WTC11 (cell line): ENCODE results near the gene CFL1. TPM values are rescaled to one million over a fixed set of nuclear protein-coding genes. Genes with fewer than 3 reads are reported as not detected.

Experiments
- ATAC-seq: fragments of 200-7000 bp; cut with Tn5 transposase; 2 replicates; pipeline ENCODE4 v1.10.0; 2021; ENCODE audit warnings: mild to moderate bottlenecking, moderate library complexity
- CTCF ChIA-PET: fragments of 300-600 bp; sonication (Branson Sonifier 250); formaldehyde crosslinking; loops from one replicate; lab custom pipeline; 2021; ENCODE audit warnings: antibody characterized with exemption; lab: Charles Lee
- POLR2A ChIA-PET: fragments of 350-600 bp; sonication (Branson Sonifier 250); formaldehyde crosslinking; loops from one replicate; lab custom pipeline; 2021; ENCODE audit warnings: antibody characterized with exemption; lab: Charles Lee
- DNase-seq: peaks from one replicate; pipeline ENCODE4 v3.0.0; 2021; ENCODE audit warnings: low spot score
- H3K27ac Mint-ChIP-seq: 2 replicates; pipeline ENCODE4 v1.8.0; 2021; ENCODE audit warnings: mixed read lengths
- H3K27me3 Mint-ChIP-seq: 2 replicates; pipeline ENCODE4 v1.8.0; 2021; ENCODE audit warnings: low read depth, mild to moderate bottlenecking, moderate library complexity, mixed read lengths
- H3K36me3 Mint-ChIP-seq: 2 replicates; pipeline ENCODE4 v1.8.0; 2021; ENCODE audit warnings: mixed read lengths
- H3K4me1 Mint-ChIP-seq: 2 replicates; pipeline ENCODE4 v1.8.0; 2022; ENCODE audit warnings: mixed read lengths
- H3K4me3 Mint-ChIP-seq: 2 replicates; pipeline ENCODE4 v1.8.0; 2021; ENCODE audit warnings: mild to moderate bottlenecking, moderate library complexity, mixed read lengths
- H3K9me3 Mint-ChIP-seq: 2 replicates; pipeline ENCODE4 v1.8.0; 2021; ENCODE audit warnings: mixed read lengths
- ATF1 ChIP-seq: sonication (generic); formaldehyde crosslinking; IDR thresholded peaks from 2 replicates; pipeline ENCODE4 v1.8.1; 2023; ENCODE audit warnings: mild to moderate bottlenecking, moderate library complexity, missing genetic modification reagents
- ELF4 ChIP-seq: sonication (generic); formaldehyde crosslinking; IDR thresholded peaks from 2 replicates; pipeline ENCODE4 v1.8.1; 2022; ENCODE audit warnings: low read depth, mild to moderate bottlenecking, moderate library complexity, missing genetic modification reagents
- EMX1 ChIP-seq: fragments of 250-450 bp; sonication (Bioruptor Pico); IDR thresholded peaks from 2 replicates; pipeline ENCODE4 v1.8.0; 2021; ENCODE audit warnings: mild to moderate bottlenecking
- FOXJ3 ChIP-seq: sonication (generic); formaldehyde crosslinking; IDR thresholded peaks from 2 replicates; pipeline ENCODE4 v1.9.0; 2021; ENCODE audit warnings: missing genetic modification reagents, mild to moderate bottlenecking, borderline replicate concordance
- GRHL2 ChIP-seq: fragments of 250-450 bp; sonication (Bioruptor Pico); IDR thresholded peaks from 2 replicates; pipeline ENCODE4 v1.8.0; 2022; ENCODE audit warnings: mild to moderate bottlenecking, moderate library complexity; ENCODE audit not compliant: insufficient replicate concordance, severe bottlenecking
- GTF2I ChIP-seq: fragments of 250-450 bp; sonication (Bioruptor Pico); conservative IDR thresholded peaks from 2 replicates; pipeline ENCODE4 v1.4.0; 2021; ENCODE audit warnings: mild to moderate bottlenecking
- JUN ChIP-seq: sonication (generic); formaldehyde crosslinking; IDR thresholded peaks from 2 replicates; pipeline ENCODE4 v1.8.0; 2023; ENCODE audit warnings: mild to moderate bottlenecking, missing genetic modification reagents
- NFATC4 ChIP-seq: fragments of 250-450 bp; sonication (Bioruptor Pico); IDR thresholded peaks from 2 replicates; pipeline ENCODE4 v1.9.0; 2021; ENCODE audit warnings: mild to moderate bottlenecking
- OVOL2 ChIP-seq: fragments of 250-450 bp; sonication (Bioruptor Pico); IDR thresholded peaks from 2 replicates; pipeline ENCODE4 v1.9.0; 2021; ENCODE audit warnings: mild to moderate bottlenecking, borderline replicate concordance
- TCF7 ChIP-seq: sonication (generic); formaldehyde crosslinking; IDR thresholded peaks from 2 replicates; pipeline ENCODE4 v1.8.0; 2022; ENCODE audit warnings: mild to moderate bottlenecking, low read depth, missing genetic modification reagents, moderate library complexity
- TEAD4 ChIP-seq: sonication (generic); formaldehyde crosslinking; IDR thresholded peaks from 2 replicates; pipeline ENCODE4 v1.8.0; 2022; ENCODE audit warnings: mild to moderate bottlenecking, missing genetic modification reagents
- ZNF232 ChIP-seq: sonication (generic); formaldehyde crosslinking; IDR thresholded peaks from 2 replicates; pipeline ENCODE4 v1.8.0; 2022; ENCODE audit warnings: mild to moderate bottlenecking, missing genetic modification reagents
- ZNF671 ChIP-seq: fragments of 250-450 bp; sonication (Bioruptor Pico); IDR thresholded peaks from 2 replicates; pipeline ENCODE4 v1.8.0; 2021; ENCODE audit warnings: mild to moderate bottlenecking
- total RNA-seq: library from RNA; stranded (reverse); gene quantifications from 3 replicates; pipeline ENCODE4 v1.2.3, GENCODE V29; 2021
- TF ChIP-seq, protein P1 (sequence below): sonication (generic); formaldehyde crosslinking; IDR thresholded peaks from 2 replicates; pipeline ENCODE4 v1.8.1; 2022; ENCODE audit warnings: low read depth, mild to moderate bottlenecking, moderate library complexity, missing genetic modification reagents, borderline replicate concordance
- TF ChIP-seq, protein P2 (sequence below): fragments of 250-450 bp; sonication (Bioruptor Pico); conservative IDR thresholded peaks from 2 replicates; pipeline ENCODE4 v1.9.0; 2021; ENCODE audit warnings: mild to moderate bottlenecking
- TF ChIP-seq, protein P3 (sequence below): sonication (generic); formaldehyde crosslinking; IDR thresholded peaks from 2 replicates; pipeline ENCODE4 v1.8.0; 2022; ENCODE audit warnings: mild to moderate bottlenecking, missing genetic modification reagents
- TF ChIP-seq, protein P4 (sequence below): sonication (generic); formaldehyde crosslinking; IDR thresholded peaks from 2 replicates; pipeline ENCODE4 v1.8.1; 2023; ENCODE audit warnings: mild to moderate bottlenecking, moderate library complexity, missing genetic modification reagents
- TF ChIP-seq, protein P5 (sequence below): fragments of 250-450 bp; sonication (Bioruptor Pico); IDR thresholded peaks from 2 replicates; pipeline ENCODE4 v1.9.0; 2021; ENCODE audit warnings: moderate library complexity, mild to moderate bottlenecking, inconsistent platforms, borderline replicate concordance
- TF ChIP-seq, protein P6 (sequence below): sonication (generic); formaldehyde crosslinking; IDR thresholded peaks from 2 replicates; pipeline ENCODE4 v1.8.0; 2023; ENCODE audit warnings: missing genetic modification reagents, mild to moderate bottlenecking, borderline replicate concordance

CFL1 gene
- total RNA-seq, 1 experiment from 2014 or later, result 1,073 TPM

DNA sequence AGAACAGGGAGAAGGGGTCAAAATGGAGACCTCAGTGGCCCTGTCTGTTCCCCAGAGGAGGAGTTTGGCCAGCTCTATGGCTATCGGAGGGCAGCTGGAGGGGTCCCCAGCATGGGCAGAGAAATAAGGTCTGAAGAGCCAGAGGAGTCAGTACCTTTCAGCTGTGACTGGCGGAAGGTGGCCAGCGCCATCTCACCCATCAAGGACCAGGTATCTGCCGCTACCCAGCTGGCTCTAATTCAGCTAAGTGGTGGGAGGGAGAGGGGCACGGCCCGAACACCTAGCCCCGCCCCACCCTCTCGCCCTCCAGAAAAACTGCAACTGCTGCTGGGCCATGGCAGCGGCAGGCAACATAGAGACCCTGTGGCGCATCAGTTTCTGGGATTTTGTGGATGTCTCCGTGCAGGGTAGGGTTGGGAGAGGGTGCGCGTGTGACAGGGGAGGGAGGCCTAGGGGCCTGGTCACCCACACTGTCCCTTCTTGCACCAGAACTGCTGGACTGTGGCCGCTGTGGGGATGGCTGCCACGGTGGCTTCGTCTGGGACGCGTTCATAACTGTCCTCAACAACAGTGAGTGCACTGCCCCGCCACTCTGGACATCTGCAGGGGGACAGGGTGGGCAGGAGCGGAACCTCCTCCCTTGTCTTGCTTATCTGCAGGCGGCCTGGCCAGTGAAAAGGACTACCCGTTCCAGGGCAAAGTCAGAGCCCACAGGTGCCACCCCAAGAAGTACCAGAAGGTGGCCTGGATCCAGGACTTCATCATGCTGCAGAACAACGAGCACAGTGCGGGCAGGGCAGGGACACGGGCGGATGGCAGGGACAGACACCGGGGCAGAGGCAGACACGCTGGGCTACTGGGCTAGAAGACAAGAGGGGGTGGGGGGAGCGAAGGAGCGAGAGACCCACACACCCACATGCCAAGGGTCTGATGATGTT lies 24.4 kb upstream of the CFL1 start:
- H3K9me3 Mint-ChIP-seq, result no peaks in the 10 kb centered on the region
- H3K4me3 Mint-ChIP-seq, result no peak overlapping the region
- TF ChIP-seq, protein P1, sequence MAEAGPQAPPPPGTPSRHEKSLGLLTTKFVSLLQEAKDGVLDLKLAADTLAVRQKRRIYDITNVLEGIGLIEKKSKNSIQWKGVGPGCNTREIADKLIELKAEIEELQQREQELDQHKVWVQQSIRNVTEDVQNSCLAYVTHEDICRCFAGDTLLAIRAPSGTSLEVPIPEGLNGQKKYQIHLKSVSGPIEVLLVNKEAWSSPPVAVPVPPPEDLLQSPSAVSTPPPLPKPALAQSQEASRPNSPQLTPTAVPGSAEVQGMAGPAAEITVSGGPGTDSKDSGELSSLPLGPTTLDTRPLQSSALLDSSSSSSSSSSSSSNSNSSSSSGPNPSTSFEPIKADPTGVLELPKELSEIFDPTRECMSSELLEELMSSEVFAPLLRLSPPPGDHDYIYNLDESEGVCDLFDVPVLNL (CRISPR knock-in tag), result no peak
- no peak for TF ChIP-seq JUN (CRISPR knock-in tag)
- no peak for TF ChIP-seq ELF4 (CRISPR knock-in tag)
- TF ChIP-seq ZNF232 (CRISPR knock-in tag), result no peak
- TF ChIP-seq OVOL2 (CRISPR knock-in tag), result no peak
- no peak for TF ChIP-seq FOXJ3
- TF ChIP-seq, protein P2, sequence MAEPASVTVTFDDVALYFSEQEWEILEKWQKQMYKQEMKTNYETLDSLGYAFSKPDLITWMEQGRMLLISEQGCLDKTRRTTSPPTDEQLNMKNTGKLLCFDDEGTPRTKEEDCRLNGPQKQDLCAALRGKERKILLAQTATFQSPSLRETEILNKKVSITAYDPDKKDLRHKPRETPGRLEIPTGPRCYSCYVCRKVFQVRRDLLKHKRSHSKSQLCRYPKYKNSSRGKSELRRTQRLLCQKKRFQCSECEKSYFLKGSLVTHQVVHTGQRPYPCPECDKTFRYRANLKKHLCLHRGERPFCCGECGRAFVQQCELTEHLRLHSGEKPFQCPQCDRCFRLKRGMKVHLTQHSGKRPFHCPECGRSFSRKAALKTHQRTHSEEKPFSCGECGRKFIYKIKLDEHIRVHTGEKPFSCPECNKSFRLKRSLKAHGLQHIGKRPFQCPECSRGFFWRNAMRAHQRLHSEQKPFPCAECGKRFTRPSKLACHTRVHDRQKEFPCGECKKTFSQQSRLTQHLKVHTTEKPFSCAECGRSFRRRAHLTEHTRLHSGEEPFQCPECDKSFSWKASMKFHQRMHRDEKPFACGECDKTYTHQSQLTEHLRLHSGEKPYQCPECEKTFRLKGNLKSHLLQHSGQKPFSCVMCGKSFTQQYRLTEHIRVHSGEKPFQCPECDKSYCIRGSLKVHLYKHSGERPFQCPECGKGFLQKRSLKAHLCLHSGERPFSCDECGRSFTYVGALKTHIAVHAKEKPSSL, result no peak
- TF ChIP-seq GTF2I, result no peak
- no peak overlapping the region for H3K27ac Mint-ChIP-seq
- ChIA-PET POLR2A (no interaction called here), CTCF (interaction anchor here (0.7 to 2.7 kb wide), 2 partner anchors 23 to 106 kb away, joined by 3 to 12 read pairs; partner anchors contain the start of gene MUS81)
- peaks cover 10% of the 10 kb centered on the region for H3K4me1 Mint-ChIP-seq
- DNase-seq (no peak), ATAC-seq (no peak)
- peaks cover 3% of the 10 kb centered on the region; the same call in 1 of the 2 replicates for H3K27me3 Mint-ChIP-seq
- peaks cover 38% of the 10 kb centered on the region for H3K36me3 Mint-ChIP-seq

DNA sequence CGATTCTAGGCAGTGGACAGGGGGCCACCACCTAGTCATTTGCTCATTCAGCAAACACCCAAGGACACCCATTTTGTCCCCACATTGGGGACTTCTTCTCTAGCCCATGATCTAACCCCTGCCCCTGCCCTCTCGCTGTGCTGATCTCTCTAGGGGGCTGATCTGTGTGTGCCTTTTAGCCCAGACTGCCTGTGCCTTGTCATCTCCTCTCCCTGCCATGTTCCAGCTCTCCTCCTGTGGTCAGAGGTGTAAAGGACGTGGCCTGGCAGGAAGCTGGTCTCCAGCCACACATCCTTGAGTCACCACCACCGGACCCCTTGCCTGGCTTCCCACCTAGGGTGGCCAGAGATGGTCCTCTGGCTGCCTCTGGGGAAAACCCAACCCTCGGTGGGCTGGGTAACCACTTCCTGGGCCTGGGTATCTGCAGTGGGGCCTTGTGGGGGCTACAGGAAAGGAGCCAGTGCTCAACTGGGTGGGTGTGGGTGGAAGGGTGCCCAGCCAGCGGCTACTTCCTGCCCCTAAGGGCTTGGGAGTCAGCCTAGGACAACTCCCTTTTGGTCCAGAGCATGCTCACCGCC lies 23.0 kb upstream of the CFL1 start:
- H3K36me3 Mint-ChIP-seq, result peaks cover 30% of the 10 kb centered on the region
- no peak overlapping the region for H3K4me3 Mint-ChIP-seq
- no peak for DNase-seq
- TF ChIP-seq, protein P3, sequence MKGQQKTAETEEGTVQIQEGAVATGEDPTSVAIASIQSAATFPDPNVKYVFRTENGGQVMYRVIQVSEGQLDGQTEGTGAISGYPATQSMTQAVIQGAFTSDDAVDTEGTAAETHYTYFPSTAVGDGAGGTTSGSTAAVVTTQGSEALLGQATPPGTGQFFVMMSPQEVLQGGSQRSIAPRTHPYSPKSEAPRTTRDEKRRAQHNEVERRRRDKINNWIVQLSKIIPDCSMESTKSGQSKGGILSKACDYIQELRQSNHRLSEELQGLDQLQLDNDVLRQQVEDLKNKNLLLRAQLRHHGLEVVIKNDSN (CRISPR knock-in tag), result no peak
- TF ChIP-seq, protein P1 (CRISPR knock-in tag), result no peak
- TF ChIP-seq TEAD4 (CRISPR knock-in tag) (no peak), EMX1 (CRISPR knock-in tag) (no peak), ATF1 (CRISPR knock-in tag) (no peak), GRHL2 (CRISPR knock-in tag) (no peak), TCF7 (CRISPR knock-in tag) (no peak), ZNF671 (CRISPR knock-in tag) (no peak), NFATC4 (CRISPR knock-in tag) (no peak)
- TF ChIP-seq, protein P4, sequence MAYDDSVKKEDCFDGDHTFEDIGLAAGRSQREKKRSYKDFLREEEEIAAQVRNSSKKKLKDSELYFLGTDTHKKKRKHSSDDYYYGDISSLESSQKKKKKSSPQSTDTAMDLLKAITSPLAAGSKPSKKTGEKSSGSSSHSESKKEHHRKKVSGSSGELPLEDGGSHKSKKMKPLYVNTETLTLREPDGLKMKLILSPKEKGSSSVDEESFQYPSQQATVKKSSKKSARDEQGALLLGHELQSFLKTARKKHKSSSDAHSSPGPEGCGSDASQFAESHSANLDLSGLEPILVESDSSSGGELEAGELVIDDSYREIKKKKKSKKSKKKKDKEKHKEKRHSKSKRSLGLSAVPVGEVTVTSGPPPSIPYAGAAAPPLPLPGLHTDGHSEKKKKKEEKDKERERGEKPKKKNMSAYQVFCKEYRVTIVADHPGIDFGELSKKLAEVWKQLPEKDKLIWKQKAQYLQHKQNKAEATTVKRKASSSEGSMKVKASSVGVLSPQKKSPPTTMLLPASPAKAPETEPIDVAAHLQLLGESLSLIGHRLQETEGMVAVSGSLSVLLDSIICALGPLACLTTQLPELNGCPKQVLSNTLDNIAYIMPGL (CRISPR knock-in tag), result no peak
- TF ChIP-seq, protein P5, sequence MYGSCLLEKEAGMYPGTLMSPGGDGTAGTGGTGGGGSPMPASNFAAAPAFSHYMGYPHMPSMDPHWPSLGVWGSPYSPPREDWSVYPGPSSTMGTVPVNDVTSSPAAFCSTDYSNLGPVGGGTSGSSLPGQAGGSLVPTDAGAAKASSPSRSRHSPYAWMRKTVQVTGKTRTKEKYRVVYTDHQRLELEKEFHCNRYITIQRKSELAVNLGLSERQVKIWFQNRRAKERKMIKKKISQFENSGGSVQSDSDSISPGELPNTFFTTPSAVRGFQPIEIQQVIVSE (CRISPR knock-in tag), result no peak
- TF ChIP-seq, protein P6, sequence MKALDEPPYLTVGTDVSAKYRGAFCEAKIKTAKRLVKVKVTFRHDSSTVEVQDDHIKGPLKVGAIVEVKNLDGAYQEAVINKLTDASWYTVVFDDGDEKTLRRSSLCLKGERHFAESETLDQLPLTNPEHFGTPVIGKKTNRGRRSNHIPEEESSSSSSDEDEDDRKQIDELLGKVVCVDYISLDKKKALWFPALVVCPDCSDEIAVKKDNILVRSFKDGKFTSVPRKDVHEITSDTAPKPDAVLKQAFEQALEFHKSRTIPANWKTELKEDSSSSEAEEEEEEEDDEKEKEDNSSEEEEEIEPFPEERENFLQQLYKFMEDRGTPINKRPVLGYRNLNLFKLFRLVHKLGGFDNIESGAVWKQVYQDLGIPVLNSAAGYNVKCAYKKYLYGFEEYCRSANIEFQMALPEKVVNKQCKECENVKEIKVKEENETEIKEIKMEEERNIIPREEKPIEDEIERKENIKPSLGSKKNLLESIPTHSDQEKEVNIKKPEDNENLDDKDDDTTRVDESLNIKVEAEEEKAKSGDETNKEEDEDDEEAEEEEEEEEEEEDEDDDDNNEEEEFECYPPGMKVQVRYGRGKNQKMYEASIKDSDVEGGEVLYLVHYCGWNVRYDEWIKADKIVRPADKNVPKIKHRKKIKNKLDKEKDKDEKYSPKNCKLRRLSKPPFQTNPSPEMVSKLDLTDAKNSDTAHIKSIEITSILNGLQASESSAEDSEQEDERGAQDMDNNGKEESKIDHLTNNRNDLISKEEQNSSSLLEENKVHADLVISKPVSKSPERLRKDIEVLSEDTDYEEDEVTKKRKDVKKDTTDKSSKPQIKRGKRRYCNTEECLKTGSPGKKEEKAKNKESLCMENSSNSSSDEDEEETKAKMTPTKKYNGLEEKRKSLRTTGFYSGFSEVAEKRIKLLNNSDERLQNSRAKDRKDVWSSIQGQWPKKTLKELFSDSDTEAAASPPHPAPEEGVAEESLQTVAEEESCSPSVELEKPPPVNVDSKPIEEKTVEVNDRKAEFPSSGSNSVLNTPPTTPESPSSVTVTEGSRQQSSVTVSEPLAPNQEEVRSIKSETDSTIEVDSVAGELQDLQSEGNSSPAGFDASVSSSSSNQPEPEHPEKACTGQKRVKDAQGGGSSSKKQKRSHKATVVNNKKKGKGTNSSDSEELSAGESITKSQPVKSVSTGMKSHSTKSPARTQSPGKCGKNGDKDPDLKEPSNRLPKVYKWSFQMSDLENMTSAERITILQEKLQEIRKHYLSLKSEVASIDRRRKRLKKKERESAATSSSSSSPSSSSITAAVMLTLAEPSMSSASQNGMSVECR, result no peak

More for the DNA sequence above, 23.0 kb upstream of the CFL1 start:
- Mint-ChIP-seq H3K9me3 (no peaks in the 10 kb centered on the region), H3K27me3 (peaks cover 12% of the 10 kb centered on the region), H3K4me1 (peaks cover 2% of the 10 kb centered on the region), H3K27ac (no peak overlapping the region)
- no peak for ATAC-seq
- CTCF ChIA-PET, result interaction anchor here (0.6 to 2.7 kb wide), 4 partner anchors 8 to 21 kb away, joined by 4 to 12 read pairs (median 6); partner anchors contain the start of genes CCDC85B, FIBP and MUS81
- POLR2A ChIA-PET, result no interaction called here
